ENCODE results near the gene NKD2. TPM values are rescaled to one million over a fixed set of nuclear protein-coding genes. Genes with fewer than 3 reads are reported as not detected.
"Not testable (repeated sequence)": the region's sequence is repeated elsewhere in the genome, so short reads cannot be mapped to it uniquely, and the experiment has no call there.

NKD2 gene
- total RNA-seq, 1 experiment from 2014 or later = 0.21 TPM

DNA sequence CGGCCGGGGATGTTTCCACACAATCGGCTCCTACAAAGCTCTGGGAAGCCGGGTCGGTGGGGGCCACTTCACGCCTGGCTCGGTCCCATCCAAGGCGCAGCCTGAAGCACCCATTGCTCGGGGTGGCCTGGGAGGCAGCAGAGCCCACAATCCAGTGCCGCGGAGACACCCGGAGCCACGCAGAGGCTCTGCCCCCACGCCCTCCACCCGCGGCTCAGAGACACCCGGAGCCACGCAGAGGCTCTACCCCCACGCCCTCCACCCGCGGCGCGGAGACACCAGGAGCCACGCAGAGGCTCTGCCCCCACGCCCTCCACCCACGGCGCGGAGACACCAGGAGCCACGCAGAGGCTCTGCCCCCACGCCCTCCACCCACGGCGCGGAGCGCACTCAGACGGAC lies 71.4 kb downstream of the NKD2 start:
- Mint-ChIP-seq H3K9me3 (ENCODE audit: unreplicated experiment) (no peaks in the 10 kb centered on the region), H3K4me1 (ENCODE audit: insufficient read depth, unreplicated experiment) (no peaks in the 10 kb centered on the region), H3K27ac (ENCODE audit: low read depth, unreplicated experiment) (no peak overlapping the region), H3K4me3 (ENCODE audit: unreplicated experiment) (no peak overlapping the region), H3K36me3 (ENCODE audit: insufficient read depth, unreplicated experiment) (peaks cover 12% of the 10 kb centered on the region), H3K27me3 (ENCODE audit: insufficient read depth, unreplicated experiment) (no peaks in the 10 kb centered on the region)
- no TSS peak for BruUV-seq (replicated peaks)
- intact Hi-C loops (cut with micrococcal nuclease) = no loop called here
- no peak for DNase-seq (ENCODE audit: unreplicated experiment)
- CTCF ChIA-PET = no interaction called here
- POLR2A ChIA-PET = no interaction called here
- TF ChIP-seq, protein P1, sequence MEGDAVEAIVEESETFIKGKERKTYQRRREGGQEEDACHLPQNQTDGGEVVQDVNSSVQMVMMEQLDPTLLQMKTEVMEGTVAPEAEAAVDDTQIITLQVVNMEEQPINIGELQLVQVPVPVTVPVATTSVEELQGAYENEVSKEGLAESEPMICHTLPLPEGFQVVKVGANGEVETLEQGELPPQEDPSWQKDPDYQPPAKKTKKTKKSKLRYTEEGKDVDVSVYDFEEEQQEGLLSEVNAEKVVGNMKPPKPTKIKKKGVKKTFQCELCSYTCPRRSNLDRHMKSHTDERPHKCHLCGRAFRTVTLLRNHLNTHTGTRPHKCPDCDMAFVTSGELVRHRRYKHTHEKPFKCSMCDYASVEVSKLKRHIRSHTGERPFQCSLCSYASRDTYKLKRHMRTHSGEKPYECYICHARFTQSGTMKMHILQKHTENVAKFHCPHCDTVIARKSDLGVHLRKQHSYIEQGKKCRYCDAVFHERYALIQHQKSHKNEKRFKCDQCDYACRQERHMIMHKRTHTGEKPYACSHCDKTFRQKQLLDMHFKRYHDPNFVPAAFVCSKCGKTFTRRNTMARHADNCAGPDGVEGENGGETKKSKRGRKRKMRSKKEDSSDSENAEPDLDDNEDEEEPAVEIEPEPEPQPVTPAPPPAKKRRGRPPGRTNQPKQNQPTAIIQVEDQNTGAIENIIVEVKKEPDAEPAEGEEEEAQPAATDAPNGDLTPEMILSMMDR (IDR thresholded peaks at IDR 0.05; ENCODE audit: unreplicated experiment) = no peak

DNA sequence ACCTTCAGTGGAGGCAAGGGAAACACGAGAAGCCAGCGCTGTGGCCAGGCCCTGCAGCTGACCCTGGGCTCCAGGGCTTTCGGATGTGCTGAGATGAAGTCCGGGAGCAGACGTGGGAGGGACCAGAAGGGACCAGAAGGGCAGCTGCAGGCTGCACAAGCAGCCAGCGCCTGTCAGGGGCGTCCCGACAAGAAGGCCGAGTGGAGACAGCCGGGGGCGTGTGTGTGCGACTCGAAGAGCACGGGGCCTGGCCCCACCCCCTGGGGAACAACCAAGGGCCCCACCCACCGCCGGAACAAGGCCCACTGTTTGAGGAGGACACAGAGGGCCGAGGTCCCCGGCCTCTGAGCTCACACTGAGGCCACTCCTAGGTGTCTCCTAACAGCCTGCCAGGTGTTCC lies 71.8 kb downstream of the NKD2 start:
- H3K36me3 Mint-ChIP-seq (ENCODE audit: insufficient read depth, unreplicated experiment) = peaks cover 12% of the 10 kb centered on the region
- ChIA-PET POLR2A (no interaction called here), CTCF (no interaction called here)
- DNase-seq (ENCODE audit: unreplicated experiment) = no peak
- TF ChIP-seq, protein P1 (IDR thresholded peaks at IDR 0.05; ENCODE audit: unreplicated experiment) = no peak
- H3K4me3 Mint-ChIP-seq (ENCODE audit: unreplicated experiment) = no peak overlapping the region
- intact Hi-C loops (cut with micrococcal nuclease) = no loop called here
- no peaks in the 10 kb centered on the region for H3K4me1 Mint-ChIP-seq (ENCODE audit: insufficient read depth, unreplicated experiment)
- H3K9me3 Mint-ChIP-seq (ENCODE audit: unreplicated experiment) = no peaks in the 10 kb centered on the region
- H3K27me3 Mint-ChIP-seq (ENCODE audit: insufficient read depth, unreplicated experiment) = no peaks in the 10 kb centered on the region
- no peak overlapping the region for H3K27ac Mint-ChIP-seq (ENCODE audit: low read depth, unreplicated experiment)
- BruUV-seq (replicated peaks) = no TSS peak

DNA sequence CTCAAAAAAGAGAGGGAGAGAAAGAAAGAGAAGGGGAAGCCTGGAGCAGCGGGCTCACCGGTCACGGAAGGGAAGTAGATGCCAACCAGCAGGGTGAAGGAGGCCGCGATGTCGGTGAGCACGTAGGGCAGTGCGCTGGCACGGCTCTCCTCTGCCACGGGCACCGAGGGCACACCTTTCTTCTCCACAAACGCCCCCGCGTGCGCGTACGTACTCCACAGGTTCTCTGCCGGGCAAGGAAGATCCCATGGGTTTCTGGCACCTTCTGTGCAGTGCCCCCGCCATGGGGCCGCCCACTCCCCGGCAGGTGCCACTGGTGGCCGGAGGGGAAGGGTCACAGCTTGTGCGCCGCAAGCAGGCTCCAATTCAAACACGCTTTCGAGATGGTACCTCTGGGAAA lies 72.9 kb downstream of the NKD2 start:
- H3K36me3 Mint-ChIP-seq (ENCODE audit: insufficient read depth, unreplicated experiment) = peaks cover 12% of the 10 kb centered on the region

DNA sequence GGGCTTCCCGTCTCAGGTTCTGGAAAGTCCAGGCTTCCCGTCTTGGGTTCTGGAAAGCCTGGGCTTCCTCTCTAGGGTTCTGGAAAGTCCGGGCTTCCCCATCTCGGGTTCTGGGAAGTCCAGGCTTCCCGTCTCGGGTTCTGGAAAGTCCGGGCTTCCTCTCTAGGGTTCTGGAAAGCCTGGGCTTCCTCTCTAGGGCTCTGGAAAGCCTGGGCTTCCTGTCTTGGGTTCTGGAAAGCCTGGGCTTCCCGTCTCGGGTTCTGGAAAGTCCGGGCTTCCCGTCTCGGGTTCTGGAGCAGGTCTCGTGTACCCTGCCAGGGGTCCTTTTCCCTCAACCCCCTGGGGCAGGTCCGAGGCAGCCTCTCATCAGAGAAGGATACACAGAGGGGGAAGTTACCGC lies 74.4 kb downstream of the NKD2 start:
- CTCF ChIA-PET = interaction anchor here (0.7 kb wide), 1 partner anchor 129 kb away, joined by 4 read pairs; no protein-coding TSS in a partner anchor
- BruUV-seq (replicated peaks); H3K9me3 Mint-ChIP-seq (ENCODE audit: unreplicated experiment); H3K27me3 Mint-ChIP-seq (ENCODE audit: insufficient read depth, unreplicated experiment); intact Hi-C loops (cut with micrococcal nuclease); H3K4me1 Mint-ChIP-seq (ENCODE audit: insufficient read depth, unreplicated experiment); H3K4me3 Mint-ChIP-seq (ENCODE audit: unreplicated experiment); DNase-seq (ENCODE audit: unreplicated experiment); H3K27ac Mint-ChIP-seq (ENCODE audit: low read depth, unreplicated experiment); POLR2A ChIA-PET: not testable (repeated sequence)
- H3K36me3 Mint-ChIP-seq (ENCODE audit: insufficient read depth, unreplicated experiment) = peaks cover 12% of the 10 kb centered on the region

More for the DNA sequence above, 72.9 kb downstream of the NKD2 start:
- DNase-seq (ENCODE audit: unreplicated experiment) = no peak
- Mint-ChIP-seq H3K4me1 (ENCODE audit: insufficient read depth, unreplicated experiment) (no peaks in the 10 kb centered on the region), H3K9me3 (ENCODE audit: unreplicated experiment) (no peaks in the 10 kb centered on the region), H3K27me3 (ENCODE audit: insufficient read depth, unreplicated experiment) (no peaks in the 10 kb centered on the region), H3K27ac (ENCODE audit: low read depth, unreplicated experiment) (no peak overlapping the region), H3K4me3 (ENCODE audit: unreplicated experiment) (no peak overlapping the region)
- TF ChIP-seq, protein P1 (IDR thresholded peaks at IDR 0.05; ENCODE audit: unreplicated experiment) = no peak
- BruUV-seq (replicated peaks) = no TSS peak
- CTCF ChIA-PET = no interaction called here
- intact Hi-C loops (cut with micrococcal nuclease) = no loop called here
- POLR2A ChIA-PET = no interaction called here
